Superior temporal gyrus (tissue), 1 donor: Measurements from ENCODE around the gene TRMT112.
A peak's percentile ranks its signal among the peaks of the same experiment; 100 is the strongest.

Experiments
- DNase-seq: peaks from one replicate; pipeline ENCODE4 v3.0.0-alpha.2; 2016; ENCODE audit errors: extremely low spot score

Gene TRMT112

GRCh38 chr11:64291752-64292459, 25.5 kb downstream of the TRMT112 start:
- DNase-seq, result no peak

DNA sequence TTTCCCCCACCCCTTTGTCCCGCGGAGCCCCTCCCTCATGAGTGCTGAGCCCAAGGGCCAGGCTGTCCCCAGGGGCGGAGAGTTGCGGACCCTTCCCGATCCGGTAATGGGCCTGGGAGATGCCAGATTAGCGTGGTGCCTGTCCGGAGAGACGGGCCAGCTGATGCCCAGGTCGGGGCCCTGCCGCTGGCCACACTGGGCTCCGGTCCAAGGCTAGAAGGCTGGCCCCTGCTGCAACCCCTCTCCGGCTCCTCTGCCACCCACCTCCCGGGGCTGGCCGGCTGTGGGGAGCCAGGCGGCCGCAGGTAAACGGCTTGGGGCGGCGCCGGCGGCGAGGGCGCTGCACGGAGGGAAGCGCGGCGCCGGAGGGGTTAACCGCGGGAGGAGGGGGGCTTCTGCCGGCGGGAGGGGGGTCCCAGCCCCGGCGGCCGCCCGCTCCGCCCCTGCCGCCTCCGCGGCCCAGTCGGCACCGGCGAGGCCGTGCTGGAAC, 26.1 kb downstream of the TRMT112 start, which contains the start of gene KCNK4:
TSS of gene KCNK4 (plus strand) at position 41 of the 490 bp plus-strand sequence. CDS start 1,717 bp downstream, outside the sequence.
- no peak for DNase-seq

GRCh38 chr11:64290352-64291261, 26.8 kb downstream of the TRMT112 start:
- DNase-seq, result no peak

GRCh38 chr11:64289002-64289564, 28.3 kb downstream of the TRMT112 start:
- DNase-seq, result no peak

- DNase-seq, result no peak
These were observed 29.0 kb downstream of the TRMT112 start for GRCh38 chr11:64288353-64288750.

GRCh38 chr11:64287676-64288352, 29.5 kb downstream of the TRMT112 start:
- no peak for DNase-seq

- DNase-seq, result no peak
These were observed 30.6 kb downstream of the TRMT112 start for GRCh38 chr11:64286801-64287159.

DNA sequence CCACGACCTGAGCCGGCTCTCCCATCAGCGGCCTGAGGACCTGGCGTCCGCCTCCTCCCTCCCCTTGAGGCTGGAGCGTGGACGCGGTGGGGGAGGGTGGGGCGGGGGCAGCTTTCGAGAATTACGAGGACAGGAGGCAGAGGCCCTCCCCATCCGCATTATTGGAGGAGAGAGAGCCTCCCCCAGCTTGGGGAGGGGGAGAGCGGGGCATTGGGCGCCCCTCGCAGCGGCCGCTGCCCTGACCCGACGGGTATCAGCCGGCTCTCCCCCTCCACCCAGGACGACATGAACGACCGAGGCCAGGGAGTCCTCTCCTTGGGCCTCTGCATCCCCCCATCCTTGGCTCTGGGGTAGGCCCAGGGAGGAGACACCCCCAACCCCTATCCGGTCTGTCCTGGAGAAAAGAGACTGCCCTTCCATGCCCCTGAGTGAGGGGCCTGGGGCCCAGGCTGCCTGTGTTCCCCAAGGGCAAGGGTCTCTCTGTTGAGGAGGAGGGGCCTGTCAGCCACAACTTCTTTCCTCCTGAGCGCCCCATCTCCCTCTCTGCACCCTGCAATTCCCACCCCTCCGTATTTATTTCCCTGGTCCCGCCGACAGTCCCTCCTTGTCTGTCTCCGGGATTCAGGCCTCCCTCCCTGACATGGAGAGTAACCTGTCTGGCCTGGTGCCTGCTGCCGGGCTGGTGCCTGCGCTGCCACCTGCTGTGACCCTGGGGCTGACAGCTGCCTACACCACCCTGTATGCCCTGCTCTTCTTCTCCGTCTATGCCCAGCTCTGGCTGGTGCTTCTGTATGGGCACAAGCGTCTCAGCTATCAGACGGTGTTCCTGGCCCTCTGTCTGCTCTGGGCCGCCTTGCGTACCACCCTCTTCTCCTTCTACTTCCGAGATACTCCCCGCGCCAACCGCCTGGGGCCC, 31.2 kb downstream of the TRMT112 start:
- DNase-seq, result no peak

- peak; percentile 87 for DNase-seq
These were observed 32.1 kb downstream of the TRMT112 start, which contains the start of gene GPR137 for GRCh38 chr11:64284962-64285884. TSS of gene GPR137 (plus strand) at chr11:64285848. CDS start at chr11:64286525, 677 bp downstream.

GRCh38 chr11:64284048-64284961, 33.1 kb downstream of the TRMT112 start, which contains the start of gene BAD:
TSS of gene BAD (minus strand) at chr11:64284665. CDS start at chr11:64284368, 297 bp downstream.
- DNase-seq, result peak; percentile 96

GRCh38 chr11:64283092-64283491, 34.3 kb downstream of the TRMT112 start:
- DNase-seq, result no peak

DNA sequence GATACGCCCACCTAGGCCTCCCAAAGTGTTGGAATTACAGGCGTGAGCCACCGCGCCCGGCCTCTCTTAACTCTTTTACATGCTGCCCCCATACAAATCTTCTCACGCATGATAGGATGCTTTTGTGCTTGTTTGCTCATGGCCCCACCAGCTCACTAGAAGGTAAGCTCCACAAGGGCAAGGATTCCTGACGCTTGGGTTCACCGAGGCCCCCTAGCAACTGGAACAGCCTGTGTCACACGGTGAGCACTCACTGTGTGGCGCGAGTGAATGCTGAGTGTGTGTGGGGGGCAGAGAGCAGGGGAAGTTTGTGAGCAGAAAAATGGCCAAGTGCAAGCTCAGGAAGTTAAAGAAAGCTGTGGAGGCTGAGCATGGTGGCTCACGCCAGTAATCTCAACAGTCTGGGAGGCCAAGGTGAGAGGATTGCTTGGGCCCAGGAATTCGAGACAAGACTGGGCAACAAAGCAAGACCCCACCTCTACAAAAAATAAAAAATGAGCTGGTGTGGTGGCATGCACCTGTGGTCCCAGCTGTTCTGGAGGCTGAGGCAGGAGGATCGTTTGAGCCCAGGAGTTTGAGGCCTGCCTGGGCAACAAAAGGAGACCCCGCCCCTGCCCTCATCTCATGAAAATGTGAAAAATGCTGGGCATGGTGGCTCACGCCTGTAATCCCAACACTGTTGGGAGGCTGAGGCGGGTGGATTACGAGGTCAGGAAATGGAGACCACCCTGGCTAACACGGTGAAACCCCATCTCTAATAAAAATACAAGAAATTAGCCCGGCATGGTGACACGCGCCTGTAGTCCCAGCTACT, 35.2 kb downstream of the TRMT112 start:
- DNase-seq, result no peak

- DNase-seq, result no peak
These were observed 38.7 kb downstream of the TRMT112 start for GRCh38 chr11:64278576-64279190.

DNA sequence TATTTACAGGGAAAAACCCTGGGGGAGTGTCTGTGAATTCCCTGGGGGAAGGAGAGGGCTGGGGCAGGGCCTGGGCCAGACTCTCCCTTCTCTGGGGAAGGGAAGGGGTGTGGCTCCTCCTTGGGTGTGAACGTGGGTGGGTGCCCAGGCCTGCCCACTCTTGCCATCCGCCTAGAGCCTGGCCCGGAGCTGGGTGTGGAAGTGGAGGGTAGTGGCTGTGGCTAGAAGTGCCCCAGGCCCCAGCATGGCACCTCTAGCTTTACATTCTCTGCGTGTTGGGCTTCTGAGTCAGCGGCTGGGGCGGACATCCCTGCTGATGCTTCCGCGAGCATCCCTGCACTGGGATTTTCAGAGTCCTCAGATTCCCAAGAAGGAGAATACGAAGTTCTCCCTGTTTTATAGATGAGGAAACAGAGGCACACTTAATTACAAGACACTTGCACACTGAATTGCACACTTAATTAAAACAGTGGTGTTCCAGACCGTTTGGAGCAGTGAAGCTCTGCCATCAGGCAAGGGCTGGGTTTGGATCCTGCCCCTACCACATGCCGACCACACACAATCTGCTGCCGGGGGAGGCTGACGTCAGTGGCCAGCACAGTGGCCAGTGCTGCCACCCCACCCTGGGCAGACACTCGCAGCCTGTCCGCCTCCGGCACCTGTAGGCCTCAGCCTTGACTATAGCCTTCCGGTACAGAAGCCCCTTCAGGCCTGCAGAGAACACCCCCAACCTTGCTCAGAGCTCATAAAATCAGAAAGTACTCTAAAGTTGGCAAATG, 40.5 kb downstream of the TRMT112 start:
- no peak for DNase-seq

DNA sequence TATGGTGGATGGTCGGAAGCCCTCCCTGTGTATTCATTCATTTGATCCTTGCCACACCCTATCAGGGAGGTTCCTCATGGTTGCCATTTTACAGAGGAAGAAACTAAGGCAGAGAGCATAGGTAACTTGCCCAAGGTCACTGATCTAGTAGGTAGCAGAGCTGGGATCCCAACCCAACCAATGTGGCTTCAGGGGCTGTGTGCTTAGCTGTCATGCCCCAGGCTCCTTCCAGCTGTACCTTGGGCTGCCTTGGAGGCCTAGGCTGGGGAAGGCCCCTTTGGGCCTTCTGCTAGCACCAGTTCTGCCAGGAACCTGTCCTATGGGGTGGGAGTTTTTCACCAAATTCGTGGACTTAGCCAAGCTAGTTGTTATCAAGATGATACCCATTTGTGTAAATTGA, 41.5 kb downstream of the TRMT112 start:
- no peak for DNase-seq
